ENCODE measurements around the gene HSPA1A.

DNA sequence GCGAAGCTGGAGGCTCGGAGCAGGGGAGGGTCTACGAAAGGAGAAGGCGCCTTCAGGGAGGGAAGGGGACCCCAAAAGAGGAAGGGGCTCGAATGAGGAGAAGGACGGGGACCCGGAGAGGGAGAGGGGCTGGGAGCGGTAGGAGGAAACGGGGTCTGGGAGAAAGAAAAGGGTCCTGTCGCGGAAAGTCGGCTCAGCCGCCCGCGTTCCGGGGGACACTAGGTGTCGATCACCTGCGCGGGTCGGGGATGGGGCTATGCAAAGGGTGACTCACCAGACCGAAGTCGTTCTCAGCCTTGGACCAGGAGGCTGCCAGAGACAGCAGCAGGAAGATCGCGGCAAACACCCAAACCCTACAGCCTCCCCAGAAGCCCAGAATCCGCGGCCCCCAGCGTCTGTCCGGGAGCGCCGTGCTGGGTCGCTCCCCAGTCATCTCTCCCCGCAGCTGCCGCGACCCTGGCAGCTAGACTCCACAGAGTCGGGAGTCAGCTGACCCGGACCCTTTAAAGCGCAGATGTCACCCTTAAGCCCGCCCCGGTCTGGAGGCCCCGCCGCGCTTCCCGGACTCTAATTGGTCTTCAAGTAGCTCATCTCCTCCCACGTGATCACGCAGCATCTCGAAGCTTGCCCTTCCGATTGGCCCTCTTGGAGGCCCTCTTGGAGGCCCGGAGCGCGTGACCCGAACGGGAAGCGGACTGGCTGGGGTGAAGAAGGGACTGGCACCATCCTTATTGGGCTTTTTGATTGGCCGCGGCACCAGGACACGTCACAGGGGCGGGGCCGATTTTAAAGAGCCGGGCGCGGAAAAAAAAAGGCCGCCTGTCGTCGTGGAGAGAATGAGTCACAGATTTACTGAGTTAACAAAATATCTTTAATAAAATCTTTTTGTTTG is 47.2 kb downstream of the HSPA1A start, which contains the start of gene NEU1:
- TF ChIP-seq, protein P1, sequence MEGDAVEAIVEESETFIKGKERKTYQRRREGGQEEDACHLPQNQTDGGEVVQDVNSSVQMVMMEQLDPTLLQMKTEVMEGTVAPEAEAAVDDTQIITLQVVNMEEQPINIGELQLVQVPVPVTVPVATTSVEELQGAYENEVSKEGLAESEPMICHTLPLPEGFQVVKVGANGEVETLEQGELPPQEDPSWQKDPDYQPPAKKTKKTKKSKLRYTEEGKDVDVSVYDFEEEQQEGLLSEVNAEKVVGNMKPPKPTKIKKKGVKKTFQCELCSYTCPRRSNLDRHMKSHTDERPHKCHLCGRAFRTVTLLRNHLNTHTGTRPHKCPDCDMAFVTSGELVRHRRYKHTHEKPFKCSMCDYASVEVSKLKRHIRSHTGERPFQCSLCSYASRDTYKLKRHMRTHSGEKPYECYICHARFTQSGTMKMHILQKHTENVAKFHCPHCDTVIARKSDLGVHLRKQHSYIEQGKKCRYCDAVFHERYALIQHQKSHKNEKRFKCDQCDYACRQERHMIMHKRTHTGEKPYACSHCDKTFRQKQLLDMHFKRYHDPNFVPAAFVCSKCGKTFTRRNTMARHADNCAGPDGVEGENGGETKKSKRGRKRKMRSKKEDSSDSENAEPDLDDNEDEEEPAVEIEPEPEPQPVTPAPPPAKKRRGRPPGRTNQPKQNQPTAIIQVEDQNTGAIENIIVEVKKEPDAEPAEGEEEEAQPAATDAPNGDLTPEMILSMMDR (IDR thresholded peaks at IDR 0.05) = no peak
- peak; percentile 93 for TF ChIP-seq POLR2A (IDR thresholded peaks at IDR 0.05; ENCODE audit: low read depth)
- peak; percentile 98 for TF ChIP-seq POLR2AphosphoS5 (IDR thresholded peaks at IDR 0.05)
- no peak for TF ChIP-seq EP300 (IDR thresholded peaks at IDR 0.05)

Measured in esophagus muscularis mucosa (tissue), 4 donors.